ENCODE results near the gene STK32B.

DNA sequence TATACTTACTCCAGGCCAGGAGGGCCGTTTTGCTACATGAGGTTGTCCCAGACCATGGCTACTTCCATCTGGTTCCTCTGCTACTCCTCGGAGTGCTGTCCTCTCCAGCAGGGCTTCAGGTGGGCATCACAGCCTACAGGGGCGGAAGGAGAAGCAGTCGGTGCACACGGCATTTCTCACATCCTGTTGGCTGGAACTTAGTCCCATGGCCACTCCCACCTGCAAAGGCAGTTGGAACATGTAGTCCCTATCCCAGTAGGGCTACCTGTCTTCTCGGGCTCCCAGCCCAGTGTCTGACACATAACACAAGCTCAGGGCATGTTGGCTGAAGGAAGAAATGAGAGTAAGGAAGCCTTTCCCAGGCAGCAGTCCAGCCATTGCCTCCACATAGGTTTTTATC, 7.7 kb upstream of the STK32B start:
- TF ChIP-seq YY1 (IDR thresholded peaks at IDR 0.05) = no peak
- TF ChIP-seq, protein P1, sequence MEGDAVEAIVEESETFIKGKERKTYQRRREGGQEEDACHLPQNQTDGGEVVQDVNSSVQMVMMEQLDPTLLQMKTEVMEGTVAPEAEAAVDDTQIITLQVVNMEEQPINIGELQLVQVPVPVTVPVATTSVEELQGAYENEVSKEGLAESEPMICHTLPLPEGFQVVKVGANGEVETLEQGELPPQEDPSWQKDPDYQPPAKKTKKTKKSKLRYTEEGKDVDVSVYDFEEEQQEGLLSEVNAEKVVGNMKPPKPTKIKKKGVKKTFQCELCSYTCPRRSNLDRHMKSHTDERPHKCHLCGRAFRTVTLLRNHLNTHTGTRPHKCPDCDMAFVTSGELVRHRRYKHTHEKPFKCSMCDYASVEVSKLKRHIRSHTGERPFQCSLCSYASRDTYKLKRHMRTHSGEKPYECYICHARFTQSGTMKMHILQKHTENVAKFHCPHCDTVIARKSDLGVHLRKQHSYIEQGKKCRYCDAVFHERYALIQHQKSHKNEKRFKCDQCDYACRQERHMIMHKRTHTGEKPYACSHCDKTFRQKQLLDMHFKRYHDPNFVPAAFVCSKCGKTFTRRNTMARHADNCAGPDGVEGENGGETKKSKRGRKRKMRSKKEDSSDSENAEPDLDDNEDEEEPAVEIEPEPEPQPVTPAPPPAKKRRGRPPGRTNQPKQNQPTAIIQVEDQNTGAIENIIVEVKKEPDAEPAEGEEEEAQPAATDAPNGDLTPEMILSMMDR (IDR thresholded peaks at IDR 0.05; ENCODE audit: low read depth, low read length, missing input control) = no peak
- TF ChIP-seq, protein P2, sequence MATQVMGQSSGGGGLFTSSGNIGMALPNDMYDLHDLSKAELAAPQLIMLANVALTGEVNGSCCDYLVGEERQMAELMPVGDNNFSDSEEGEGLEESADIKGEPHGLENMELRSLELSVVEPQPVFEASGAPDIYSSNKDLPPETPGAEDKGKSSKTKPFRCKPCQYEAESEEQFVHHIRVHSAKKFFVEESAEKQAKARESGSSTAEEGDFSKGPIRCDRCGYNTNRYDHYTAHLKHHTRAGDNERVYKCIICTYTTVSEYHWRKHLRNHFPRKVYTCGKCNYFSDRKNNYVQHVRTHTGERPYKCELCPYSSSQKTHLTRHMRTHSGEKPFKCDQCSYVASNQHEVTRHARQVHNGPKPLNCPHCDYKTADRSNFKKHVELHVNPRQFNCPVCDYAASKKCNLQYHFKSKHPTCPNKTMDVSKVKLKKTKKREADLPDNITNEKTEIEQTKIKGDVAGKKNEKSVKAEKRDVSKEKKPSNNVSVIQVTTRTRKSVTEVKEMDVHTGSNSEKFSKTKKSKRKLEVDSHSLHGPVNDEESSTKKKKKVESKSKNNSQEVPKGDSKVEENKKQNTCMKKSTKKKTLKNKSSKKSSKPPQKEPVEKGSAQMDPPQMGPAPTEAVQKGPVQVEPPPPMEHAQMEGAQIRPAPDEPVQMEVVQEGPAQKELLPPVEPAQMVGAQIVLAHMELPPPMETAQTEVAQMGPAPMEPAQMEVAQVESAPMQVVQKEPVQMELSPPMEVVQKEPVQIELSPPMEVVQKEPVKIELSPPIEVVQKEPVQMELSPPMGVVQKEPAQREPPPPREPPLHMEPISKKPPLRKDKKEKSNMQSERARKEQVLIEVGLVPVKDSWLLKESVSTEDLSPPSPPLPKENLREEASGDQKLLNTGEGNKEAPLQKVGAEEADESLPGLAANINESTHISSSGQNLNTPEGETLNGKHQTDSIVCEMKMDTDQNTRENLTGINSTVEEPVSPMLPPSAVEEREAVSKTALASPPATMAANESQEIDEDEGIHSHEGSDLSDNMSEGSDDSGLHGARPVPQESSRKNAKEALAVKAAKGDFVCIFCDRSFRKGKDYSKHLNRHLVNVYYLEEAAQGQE (IDR thresholded peaks at IDR 0.05) = no peak
- TF ChIP-seq, protein P3, sequence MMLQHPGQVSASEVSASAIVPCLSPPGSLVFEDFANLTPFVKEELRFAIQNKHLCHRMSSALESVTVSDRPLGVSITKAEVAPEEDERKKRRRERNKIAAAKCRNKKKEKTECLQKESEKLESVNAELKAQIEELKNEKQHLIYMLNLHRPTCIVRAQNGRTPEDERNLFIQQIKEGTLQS (IDR thresholded peaks at IDR 0.05) = no peak
- no peak for TF ChIP-seq RAD21 (IDR thresholded peaks at IDR 0.05)
- no peak for TF ChIP-seq TAF1 (conservative IDR thresholded peaks at IDR 0.05)

Measured in liver (tissue), 3 donors.